Keratinocyte (primary cell): ENCODE data around the gene SNTB2. TPM values are rescaled to one million over a fixed set of nuclear protein-coding genes. Genes with fewer than 3 reads are reported as not detected.

Source experiments
- DNase-seq: peaks from one replicate; pipeline ENCODE4 v3.0.0-alpha.2; 2011; ENCODE audit warnings: low read depth, missing footprints, low spot score
- FAIRE-seq: peaks from 2 replicates; lab custom pipeline; 2011; peaks lifted over from hg19 to GRCh38; lab: Jason Lieb, UNC
- H2AFZ ChIP-seq: 2 replicates; pipeline ENCODE4 v1.6.0; 2012; ENCODE audit warnings: low read length, control low read depth, inconsistent platforms; ENCODE audit not compliant: control insufficient read depth
- H3K27ac ChIP-seq: 2 replicates; pipeline ENCODE4 v1.5.1; 2011; ENCODE audit warnings: low read length; ENCODE audit not compliant: control insufficient read depth, insufficient read depth
- H3K27me3 ChIP-seq: 3 replicates; pipeline ENCODE4 v1.6.0; 2011; ENCODE audit warnings: low read length; ENCODE audit not compliant: control insufficient read depth, insufficient read depth; ENCODE audit errors: extremely low read depth
- H3K36me3 ChIP-seq, 2 experiments: 2 replicates in 1 of 2; 3 replicates in 1 of 2; pipeline ENCODE4 v1.5.1; 2011; ENCODE audit warnings: low read length in 2 of 2, mild to moderate bottlenecking in 1 of 2; ENCODE audit not compliant: control insufficient read depth in 2 of 2, insufficient read depth in 2 of 2; ENCODE audit errors: extremely low read depth in 1 of 2
- H3K4me1 ChIP-seq: 3 replicates; pipeline ENCODE4 v1.5.1; 2011; ENCODE audit warnings: low read length; ENCODE audit not compliant: control insufficient read depth, insufficient read depth; ENCODE audit errors: extremely low read depth
- H3K4me2 ChIP-seq: 3 replicates; pipeline ENCODE4 v1.6.0; 2011; ENCODE audit warnings: low read depth, low read length; ENCODE audit not compliant: control insufficient read depth, insufficient read depth; ENCODE audit errors: extremely low read depth
- H3K4me3 ChIP-seq, 3 experiments: fragments of 200-600 bp in 1 of 3; sonication (generic) in 1 of 3; 2 replicates in 2 of 3; 3 replicates in 1 of 3; pipeline ENCODE4 v1.5.1; 2011 to 2016; ENCODE audit warnings: low read length in 3 of 3, mild to moderate bottlenecking in 3 of 3, control low read depth in 2 of 3, inconsistent platforms in 1 of 3, low read depth in 1 of 3, mixed read lengths in 1 of 3, mixed run types in 1 of 3, moderate library complexity in 1 of 3; ENCODE audit not compliant: control insufficient read depth in 2 of 3, insufficient read depth in 2 of 3; ENCODE audit errors: extremely low read depth in 1 of 3
- H3K79me2 ChIP-seq: 2 replicates; pipeline ENCODE4 v1.6.0; 2012; ENCODE audit warnings: low read length; ENCODE audit not compliant: control insufficient read depth, insufficient read depth
- H3K9ac ChIP-seq: 3 replicates; pipeline ENCODE4 v1.6.0; 2011; ENCODE audit warnings: low read length; ENCODE audit not compliant: control insufficient read depth, insufficient read depth; ENCODE audit errors: extremely low read depth
- H3K9me1 ChIP-seq: 3 replicates; pipeline ENCODE4 v1.6.0; 2011; ENCODE audit warnings: low read length; ENCODE audit not compliant: control insufficient read depth, insufficient read depth; ENCODE audit errors: extremely low read depth
- H3K9me3 ChIP-seq: 2 replicates; pipeline ENCODE4 v1.5.1; 2012; ENCODE audit warnings: low read depth, low read length; ENCODE audit not compliant: control insufficient read depth
- H4K20me1 ChIP-seq: 3 replicates; pipeline ENCODE4 v1.6.0; 2011; ENCODE audit warnings: low read length; ENCODE audit not compliant: control insufficient read depth, insufficient read depth; ENCODE audit errors: extremely low read depth
- CTCF ChIP-seq, 3 experiments: IDR thresholded peaks in 1 of 3; conservative IDR thresholded peaks in 1 of 3; optimal IDR thresholded peaks in 1 of 3; 2 replicates in 2 of 3; 3 replicates in 1 of 3; pipeline versions ENCODE3 to v1.5.1; 2011; ENCODE audit warnings: low read length in 3 of 3, mild to moderate bottlenecking in 3 of 3, moderate library complexity in 2 of 3, control low read depth in 1 of 3, inconsistent platforms in 1 of 3; ENCODE audit not compliant: insufficient read depth in 2 of 3; ENCODE audit errors: extremely low read depth in 1 of 3
- EZH2 ChIP-seq: IDR thresholded peaks from one replicate; pipeline ENCODE4 v1.6.1; 2012; ENCODE audit warnings: inconsistent platforms, mild to moderate bottlenecking, low read length, moderate library complexity
- dilution Hi-C: fragments of 300-500 bp; cut with MboI; formaldehyde crosslinking; loops from one replicate; pipeline ENCODE4 v1.7.0; 2020; ENCODE audit warnings: low sequenced_read_pairs; ENCODE audit not compliant: extremely low pct_ligation_motif_present
- polyA plus RNA-seq, 5 experiments: library from polyadenylated mRNA; depleted of rRNA in 3 of 5; stranded (reverse) in 3 of 5; stranded (forward) in 1 of 5; unstranded in 1 of 5; fragments of >200 nt; gene quantifications; 1 replicate in 1 of 5; 2 replicates in 3 of 5; 3 replicates in 1 of 5; pipeline versions ENCODE4 v1.2.1 to v1.2.3, GENCODE V29; 2011 to 2012; ENCODE audit warnings: missing spikeins in 2 of 5, low read depth in 1 of 5, low replicate concordance in 1 of 5

Gene SNTB2
- polyA plus RNA-seq, 1 donor (not counting 4 experiments of a cell fraction or from before 2014, with no cell fraction given) = 15.9 TPM

DNA sequence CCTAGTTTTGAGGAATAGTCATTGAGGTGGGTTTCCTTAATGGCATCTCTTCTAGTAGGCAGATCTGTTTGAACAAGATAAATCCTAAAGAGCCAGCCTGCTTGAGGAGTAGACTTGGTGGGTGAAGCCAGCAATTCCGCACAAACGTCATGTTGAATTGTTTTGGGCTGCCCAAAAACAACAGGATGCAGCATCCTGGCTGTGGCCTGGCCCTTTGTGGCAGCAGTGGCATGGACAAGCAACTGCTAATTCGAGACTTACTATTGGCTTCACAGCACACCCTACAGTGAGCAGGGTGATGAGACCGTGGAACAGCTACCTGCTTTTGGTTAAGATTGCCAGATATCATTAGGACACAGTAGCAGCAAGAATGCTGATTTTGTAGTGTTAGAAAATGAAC is 114.9 kb downstream of the SNTB2 start:
- no peaks in the 10 kb centered on the region for H3K27me3 ChIP-seq
- no peak overlapping the region for H3K9ac ChIP-seq
- TF ChIP-seq CTCF (optimal IDR thresholded peaks at IDR 0.05 in 1 of 3, IDR thresholded peaks at IDR 0.05 in 1 of 3, conservative IDR thresholded peaks at IDR 0.05 in 1 of 3; ENCODE audit: extremely low read depth in 1 of 3, insufficient read depth in 2 of 3, low read length in 3 of 3) = no peak
- TF ChIP-seq EZH2 = no peak
- H3K36me3 ChIP-seq = peaks cover 7 to 9% of the 10 kb centered on the region in 2 experiments
- no peaks in the 10 kb centered on the region for H4K20me1 ChIP-seq
- no peak for DNase-seq
- no peak overlapping the region for H2AFZ ChIP-seq
- H3K4me3 ChIP-seq = no peak overlapping the region
- no peaks in the 10 kb centered on the region for H3K9me3 ChIP-seq
- FAIRE-seq = no peak
- no peaks in the 10 kb centered on the region for H3K79me2 ChIP-seq
- no peaks in the 10 kb centered on the region for H3K9me1 ChIP-seq
- no peak overlapping the region for H3K27ac ChIP-seq
- H3K4me2 ChIP-seq = no peak overlapping the region
- dilution Hi-C loops = no loop called here
- H3K4me1 ChIP-seq = no peaks in the 10 kb centered on the region

GRCh38 chr16:69302301-69302700 is 115.3 kb downstream of the SNTB2 start:
- TF ChIP-seq EZH2 (no peak), CTCF (optimal IDR thresholded peaks at IDR 0.05 in 1 of 3, IDR thresholded peaks at IDR 0.05 in 1 of 3, conservative IDR thresholded peaks at IDR 0.05 in 1 of 3; ENCODE audit: extremely low read depth in 1 of 3, insufficient read depth in 2 of 3, low read length in 3 of 3) (no peak)
- Histone ChIP-seq H3K27me3 (no peaks in the 10 kb centered on the region), H3K4me1 (no peaks in the 10 kb centered on the region), H3K9me1 (no peaks in the 10 kb centered on the region), H3K79me2 (no peaks in the 10 kb centered on the region), H4K20me1 (no peaks in the 10 kb centered on the region), H3K9me3 (no peaks in the 10 kb centered on the region), H3K4me2 (no peak overlapping the region), H2AFZ (no peak overlapping the region), H3K4me3 (no peak overlapping the region), H3K9ac (no peak overlapping the region), H3K36me3 (peaks cover 7 to 9% of the 10 kb centered on the region in 2 experiments), H3K27ac (no peak overlapping the region)
- dilution Hi-C loops = no loop called here
- FAIRE-seq (no peak), DNase-seq (no peak)
